Measurements from ENCODE around the gene SON.
"Not testable (repeated sequence)": the region's sequence is repeated elsewhere in the genome, so short reads cannot be mapped to it uniquely, and the experiment has no call there.

SON gene

GRCh38 chr21:33618407-33618806, 75.6 kb downstream of the SON start:
- Histone ChIP-seq H4K20me1 (ENCODE audit: insufficient read depth, low read length) (no peaks in the 10 kb centered on the region), H3K36me3 (replicated peaks; ENCODE audit: low read depth, low read length) (no peaks in the 10 kb centered on the region), H3K9ac (ENCODE audit: low read length) (no peak overlapping the region), H3K4me1 (ENCODE audit: low read length) (no peaks in the 10 kb centered on the region), H3K27me3 (ENCODE audit: low read depth, low read length) (no peaks in the 10 kb centered on the region), H3K4me3 (ENCODE audit: low read length) (no peak overlapping the region), H2AFZ (ENCODE audit: low read depth, low read length) (no peak overlapping the region), H3K79me2 (ENCODE audit: low read length) (no peaks in the 10 kb centered on the region), H3K4me2 (ENCODE audit: low read length) (no peak overlapping the region), H3K27ac (ENCODE audit: low read length) (no peak overlapping the region), H3K9me3 (ENCODE audit: insufficient read depth, low read length) (no peaks in the 10 kb centered on the region)
- TF ChIP-seq EZH2phosphoT487 (IDR thresholded peaks at IDR 0.05; ENCODE audit: low read depth) (no peak), CTCF (IDR thresholded peaks at IDR 0.05; ENCODE audit: low read depth, low read length) (no peak)

GRCh38 chr21:33619726-33620125, 76.9 kb downstream of the SON start:
- peaks cover 2% of the 10 kb centered on the region for H3K36me3 ChIP-seq (replicated peaks; ENCODE audit: low read depth, low read length)
- H4K20me1 ChIP-seq (ENCODE audit: insufficient read depth, low read length), result no peaks in the 10 kb centered on the region
- H3K27ac ChIP-seq (ENCODE audit: low read length), result no peak overlapping the region
- H3K4me3 ChIP-seq (ENCODE audit: low read length), result no peak overlapping the region
- no peaks in the 10 kb centered on the region for H3K27me3 ChIP-seq (ENCODE audit: low read depth, low read length)
- no peaks in the 10 kb centered on the region for H3K79me2 ChIP-seq (ENCODE audit: low read length)
- H2AFZ ChIP-seq (ENCODE audit: low read depth, low read length), result no peak overlapping the region
- no peaks in the 10 kb centered on the region for H3K4me1 ChIP-seq (ENCODE audit: low read length)
- no peak for TF ChIP-seq EZH2phosphoT487 (IDR thresholded peaks at IDR 0.05; ENCODE audit: low read depth)
- no peak for TF ChIP-seq CTCF (IDR thresholded peaks at IDR 0.05; ENCODE audit: low read depth, low read length)
- no peak overlapping the region for H3K4me2 ChIP-seq (ENCODE audit: low read length)
- no peak overlapping the region for H3K9ac ChIP-seq (ENCODE audit: low read length)
- no peaks in the 10 kb centered on the region for H3K9me3 ChIP-seq (ENCODE audit: insufficient read depth, low read length)

GRCh38 chr21:33622253-33622652, 79.4 kb downstream of the SON start:
- no peaks in the 10 kb centered on the region for H4K20me1 ChIP-seq (ENCODE audit: insufficient read depth, low read length)
- H3K4me1 ChIP-seq (ENCODE audit: low read length), result no peaks in the 10 kb centered on the region
- H3K4me3 ChIP-seq (ENCODE audit: low read length), result no peak overlapping the region
- H3K27ac ChIP-seq (ENCODE audit: low read length), result no peak overlapping the region
- no peaks in the 10 kb centered on the region for H3K27me3 ChIP-seq (ENCODE audit: low read depth, low read length)
- no peak overlapping the region for H3K9ac ChIP-seq (ENCODE audit: low read length)
- peaks cover 2% of the 10 kb centered on the region for H3K36me3 ChIP-seq (replicated peaks; ENCODE audit: low read depth, low read length)
- H3K79me2 ChIP-seq (ENCODE audit: low read length), result no peaks in the 10 kb centered on the region
- TF ChIP-seq CTCF (IDR thresholded peaks at IDR 0.05; ENCODE audit: low read depth, low read length), result no peak
- no peak for TF ChIP-seq EZH2phosphoT487 (IDR thresholded peaks at IDR 0.05; ENCODE audit: low read depth)
- H2AFZ ChIP-seq (ENCODE audit: low read depth, low read length), result no peak overlapping the region
- H3K4me2 ChIP-seq (ENCODE audit: low read length), result no peak overlapping the region
- H3K9me3 ChIP-seq (ENCODE audit: insufficient read depth, low read length), result no peaks in the 10 kb centered on the region

- H3K4me3 ChIP-seq (ENCODE audit: low read length); H3K36me3 ChIP-seq (replicated peaks; ENCODE audit: low read depth, low read length); H3K9ac ChIP-seq (ENCODE audit: low read length); H3K79me2 ChIP-seq (ENCODE audit: low read length); H3K9me3 ChIP-seq (ENCODE audit: insufficient read depth, low read length); H3K4me2 ChIP-seq (ENCODE audit: low read length); H3K27me3 ChIP-seq (ENCODE audit: low read depth, low read length); H3K4me1 ChIP-seq (ENCODE audit: low read length); H2AFZ ChIP-seq (ENCODE audit: low read depth, low read length); H3K27ac ChIP-seq (ENCODE audit: low read length); H4K20me1 ChIP-seq (ENCODE audit: insufficient read depth, low read length): not testable (repeated sequence)
Observed at GRCh38 chr21:33626151-33626550, 83.3 kb downstream of the SON start.
